ENCODE results near the gene P2RX3.
A peak's percentile ranks its signal among the peaks of the same experiment; 100 is the strongest.
"Not testable (repeated sequence)": the region's sequence is repeated elsewhere in the genome, so short reads cannot be mapped to it uniquely, and the experiment has no call there.

Gene P2RX3

DNA sequence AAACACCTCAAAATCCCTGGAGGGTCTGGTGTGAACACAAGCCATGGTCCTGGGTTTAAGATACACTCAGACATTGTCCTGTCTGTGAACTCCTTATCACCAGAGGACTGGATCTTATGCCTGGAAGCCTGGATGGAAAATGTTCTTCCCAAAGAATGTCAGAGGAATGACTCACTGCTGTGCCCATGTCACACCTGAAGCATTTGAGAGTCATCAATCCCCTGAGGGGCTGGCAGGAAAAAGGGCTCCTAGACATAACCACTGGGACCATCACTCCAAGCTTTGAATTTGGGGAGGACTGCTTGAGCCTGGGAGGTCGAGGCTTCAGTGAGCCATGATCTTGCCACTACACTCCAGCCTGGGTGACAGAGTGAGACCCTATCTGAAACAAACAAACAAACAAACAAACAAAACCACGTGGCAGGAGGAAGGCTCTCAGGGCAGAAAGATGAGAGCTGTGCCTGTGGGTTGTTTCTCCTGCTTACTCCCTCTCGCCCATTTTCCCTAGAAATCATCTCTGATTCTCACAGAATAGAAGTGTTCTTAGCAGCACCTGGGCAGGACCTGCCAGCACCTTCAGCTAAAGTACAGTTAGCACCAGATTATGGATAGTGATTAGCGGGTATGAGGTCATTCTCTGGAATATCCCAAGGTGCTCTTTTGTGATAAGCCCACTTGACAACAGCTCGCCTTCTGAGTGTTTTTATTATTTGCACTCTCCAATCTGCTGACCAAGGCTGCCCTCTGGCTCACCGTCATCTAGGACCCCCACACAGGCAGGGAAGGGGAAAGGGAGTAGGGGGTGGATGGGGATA, 64.2 kb downstream of the P2RX3 start:
- H3K4me3 ChIP-seq (ENCODE audit: low read depth in 1 of 5, low read length in 5 of 5): no peak overlapping the region
- no peaks in the 10 kb centered on the region for H3K9me3 ChIP-seq (ENCODE audit: control insufficient read depth in 5 of 5, low read length in 5 of 5)
- H3K27me3 ChIP-seq (ENCODE audit: control insufficient read depth in 5 of 5, insufficient read depth in 4 of 5, low read length in 5 of 5): peaks cover 0 to 4% (median 0%) of the 10 kb centered on the region in 5 donors
- no peak overlapping the region for H3K27ac ChIP-seq (ENCODE audit: low read depth, low read length)
- H3K9ac ChIP-seq (ENCODE audit: low read length in 5 of 5): no peak overlapping the region
- peaks cover under 1 to 10% (median 6%) of the 10 kb centered on the region in 5 donors for H3K36me3 ChIP-seq (ENCODE audit: control insufficient read depth in 5 of 5, insufficient read depth in 5 of 5, low read length in 5 of 5)
- H3K4me1 ChIP-seq (ENCODE audit: control insufficient read depth in 5 of 5, insufficient read depth in 5 of 5, low read length in 5 of 5): peaks cover 8 to 22% (median 14%) of the 10 kb centered on the region in 5 donors

DNA sequence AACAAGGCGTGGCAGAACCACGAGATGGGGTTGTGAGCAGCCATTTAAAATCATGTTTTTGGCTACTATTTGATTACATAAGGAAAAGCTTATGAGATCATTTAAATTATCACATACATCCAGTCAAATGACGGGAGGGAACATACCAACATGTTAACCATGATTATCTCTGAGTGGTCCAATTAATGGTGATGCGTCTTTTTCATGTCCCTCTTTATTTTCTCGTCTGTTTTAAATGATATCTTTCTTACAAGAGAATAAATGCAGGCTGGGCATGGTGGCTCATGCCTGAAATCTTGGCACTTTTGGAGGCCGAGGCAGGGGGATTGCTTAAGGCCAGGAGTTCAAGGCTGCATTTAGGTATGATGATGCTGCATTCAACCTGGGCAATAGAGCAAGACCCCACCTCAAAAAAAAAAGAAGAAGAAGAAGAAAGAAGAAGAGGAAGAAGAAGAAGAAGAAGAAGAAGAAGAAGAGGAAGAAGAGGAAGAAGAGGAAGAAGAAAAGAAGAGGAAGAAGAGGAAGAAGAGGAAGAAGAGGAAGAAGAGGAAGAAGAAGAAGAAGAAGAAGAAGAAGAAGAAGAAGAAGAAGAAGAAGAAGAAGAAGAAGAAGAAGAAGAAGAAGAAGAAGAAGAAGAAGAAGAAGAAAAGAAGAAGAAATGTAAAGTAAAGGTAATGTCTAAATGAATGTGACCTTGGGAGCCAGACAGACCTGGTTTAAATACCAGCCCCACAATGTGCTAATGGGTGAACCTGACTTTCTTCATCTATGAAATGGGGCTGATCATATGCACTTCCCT, 65.0 kb downstream of the P2RX3 start:
- H3K4me1 ChIP-seq (ENCODE audit: control insufficient read depth in 5 of 5, insufficient read depth in 5 of 5, low read length in 5 of 5): peaks cover 10 to 29% (median 17%) of the 10 kb centered on the region in 5 donors
- H3K27ac ChIP-seq (ENCODE audit: low read depth, low read length); H3K4me3 ChIP-seq (ENCODE audit: low read depth in 1 of 5, low read length in 5 of 5); H3K9me3 ChIP-seq (ENCODE audit: control insufficient read depth in 5 of 5, low read length in 5 of 5); H3K27me3 ChIP-seq (ENCODE audit: control insufficient read depth in 5 of 5, insufficient read depth in 4 of 5, low read length in 5 of 5); H3K9ac ChIP-seq (ENCODE audit: low read length in 5 of 5): not testable (repeated sequence)
- peaks cover 7 to 18% (median 14%) of the 10 kb centered on the region in 5 donors for H3K36me3 ChIP-seq (ENCODE audit: control insufficient read depth in 5 of 5, insufficient read depth in 5 of 5, low read length in 5 of 5)

DNA sequence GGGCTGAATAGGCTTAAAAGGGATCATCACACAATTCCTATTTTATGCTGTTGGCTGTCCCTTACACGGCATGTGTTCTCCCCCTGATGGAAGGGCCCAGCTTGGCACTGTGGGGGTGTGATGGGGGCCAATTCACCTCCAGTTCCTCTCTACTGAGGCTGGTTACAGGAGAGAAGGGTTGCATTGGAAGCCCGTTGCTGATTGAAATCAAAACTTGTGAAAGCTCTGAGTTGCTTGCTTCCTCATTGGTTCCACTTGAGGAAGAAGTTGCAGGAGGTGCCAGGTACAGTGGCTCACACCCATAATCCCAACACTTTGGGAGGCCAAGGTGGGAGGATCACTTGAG, 65.6 kb downstream of the P2RX3 start:
- Histone ChIP-seq H3K9me3 (ENCODE audit: control insufficient read depth in 5 of 5, low read length in 5 of 5) (no peaks in the 10 kb centered on the region), H3K27ac (ENCODE audit: low read depth, low read length) (no peak overlapping the region), H3K4me3 (ENCODE audit: low read depth in 1 of 5, low read length in 5 of 5) (no peak overlapping the region), H3K4me1 (ENCODE audit: control insufficient read depth in 5 of 5, insufficient read depth in 5 of 5, low read length in 5 of 5) (peaks cover 10 to 29% (median 17%) of the 10 kb centered on the region in 5 donors), H3K9ac (ENCODE audit: low read length in 5 of 5) (no peak overlapping the region), H3K27me3 (ENCODE audit: control insufficient read depth in 5 of 5, insufficient read depth in 4 of 5, low read length in 5 of 5) (peaks cover 0 to 4% (median 0%) of the 10 kb centered on the region in 5 donors), H3K36me3 (ENCODE audit: control insufficient read depth in 5 of 5, insufficient read depth in 5 of 5, low read length in 5 of 5) (peaks cover 7 to 24% (median 19%) of the 10 kb centered on the region in 5 donors)

DNA sequence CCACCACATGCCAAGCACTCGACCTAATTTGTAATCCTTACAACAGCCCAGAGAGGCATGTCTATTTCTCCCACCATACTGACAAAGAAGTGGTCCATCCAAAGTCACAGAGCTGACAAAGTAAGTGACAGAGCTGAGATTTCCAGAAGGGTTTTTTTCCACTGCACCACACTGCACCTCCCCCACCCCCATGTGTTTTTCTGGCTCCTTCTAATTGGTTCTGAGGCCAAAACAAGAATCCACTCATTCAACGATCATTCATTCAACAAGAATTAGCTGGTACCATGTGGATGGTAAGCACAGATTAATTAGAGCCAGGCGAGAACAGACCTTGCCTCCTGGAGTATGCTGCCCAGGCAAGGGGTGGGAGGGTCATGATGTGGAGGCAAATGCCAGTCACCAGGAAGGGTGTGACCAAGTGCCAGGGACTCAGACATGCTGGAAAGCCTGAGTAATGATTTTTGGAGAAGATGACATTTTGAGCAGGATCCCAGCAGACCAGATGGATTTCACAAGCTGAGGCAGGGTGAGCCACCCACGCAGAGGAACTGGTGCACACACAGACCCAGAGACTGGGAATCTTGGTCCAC, 67.2 kb downstream of the P2RX3 start:
- no peaks in the 10 kb centered on the region for H3K9me3 ChIP-seq (ENCODE audit: control insufficient read depth in 5 of 5, low read length in 5 of 5)
- peaks cover 7 to 40% (median 35%) of the 10 kb centered on the region in 5 donors for H3K36me3 ChIP-seq (ENCODE audit: control insufficient read depth in 5 of 5, insufficient read depth in 5 of 5, low read length in 5 of 5)
- peaks cover 10 to 31% (median 17%) of the 10 kb centered on the region in 5 donors for H3K4me1 ChIP-seq (ENCODE audit: control insufficient read depth in 5 of 5, insufficient read depth in 5 of 5, low read length in 5 of 5)
- H3K27me3 ChIP-seq (ENCODE audit: control insufficient read depth in 5 of 5, insufficient read depth in 4 of 5, low read length in 5 of 5): peaks cover 0 to 4% (median 0%) of the 10 kb centered on the region in 5 donors
- no peak overlapping the region for H3K4me3 ChIP-seq (ENCODE audit: low read depth in 1 of 5, low read length in 5 of 5)
- H3K27ac ChIP-seq (ENCODE audit: low read depth, low read length): peak overlapping the region; percentile 82
- H3K9ac ChIP-seq (ENCODE audit: low read length in 5 of 5): no peak overlapping the region

DNA sequence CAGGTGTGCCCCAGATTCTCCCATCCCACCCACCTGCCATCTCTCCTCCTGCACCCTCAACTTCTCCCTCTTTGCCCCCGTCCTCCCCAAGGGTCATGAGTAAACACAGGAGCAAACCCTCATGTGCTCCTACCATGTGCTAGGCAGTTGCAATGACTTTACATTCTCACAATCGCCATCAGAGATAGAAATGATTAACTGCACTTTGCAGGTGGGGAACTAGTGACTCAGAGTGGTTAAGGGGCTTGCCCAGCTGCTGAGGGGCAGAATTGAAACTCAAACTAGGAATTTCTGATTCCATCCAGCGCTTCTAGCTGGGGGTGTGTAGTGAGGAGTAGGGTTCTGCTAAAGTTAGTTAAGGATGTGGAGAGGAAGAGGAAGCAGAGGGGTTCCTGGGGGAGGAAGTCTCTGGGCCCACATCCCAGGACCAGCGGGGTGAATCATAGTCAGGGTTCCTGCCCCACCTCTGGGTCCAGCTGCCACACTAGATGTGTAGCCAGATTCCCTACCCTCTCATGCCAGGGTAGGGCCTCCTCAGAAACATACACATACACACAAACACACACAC, 68.3 kb downstream of the P2RX3 start:
- peaks cover 0 to 3% (median 0%) of the 10 kb centered on the region in 5 donors for H3K27me3 ChIP-seq (ENCODE audit: control insufficient read depth in 5 of 5, insufficient read depth in 4 of 5, low read length in 5 of 5)
- peaks cover 10 to 31% (median 17%) of the 10 kb centered on the region in 5 donors for H3K4me1 ChIP-seq (ENCODE audit: control insufficient read depth in 5 of 5, insufficient read depth in 5 of 5, low read length in 5 of 5)
- no peak overlapping the region for H3K4me3 ChIP-seq (ENCODE audit: low read depth in 1 of 5, low read length in 5 of 5)
- peaks cover 7 to 45% (median 37%) of the 10 kb centered on the region in 5 donors for H3K36me3 ChIP-seq (ENCODE audit: control insufficient read depth in 5 of 5, insufficient read depth in 5 of 5, low read length in 5 of 5)
- H3K9me3 ChIP-seq (ENCODE audit: control insufficient read depth in 5 of 5, low read length in 5 of 5): no peaks in the 10 kb centered on the region
- no peak overlapping the region for H3K9ac ChIP-seq (ENCODE audit: low read length in 5 of 5)
- peak overlapping the region; percentile 82 for H3K27ac ChIP-seq (ENCODE audit: low read depth, low read length)

DNA sequence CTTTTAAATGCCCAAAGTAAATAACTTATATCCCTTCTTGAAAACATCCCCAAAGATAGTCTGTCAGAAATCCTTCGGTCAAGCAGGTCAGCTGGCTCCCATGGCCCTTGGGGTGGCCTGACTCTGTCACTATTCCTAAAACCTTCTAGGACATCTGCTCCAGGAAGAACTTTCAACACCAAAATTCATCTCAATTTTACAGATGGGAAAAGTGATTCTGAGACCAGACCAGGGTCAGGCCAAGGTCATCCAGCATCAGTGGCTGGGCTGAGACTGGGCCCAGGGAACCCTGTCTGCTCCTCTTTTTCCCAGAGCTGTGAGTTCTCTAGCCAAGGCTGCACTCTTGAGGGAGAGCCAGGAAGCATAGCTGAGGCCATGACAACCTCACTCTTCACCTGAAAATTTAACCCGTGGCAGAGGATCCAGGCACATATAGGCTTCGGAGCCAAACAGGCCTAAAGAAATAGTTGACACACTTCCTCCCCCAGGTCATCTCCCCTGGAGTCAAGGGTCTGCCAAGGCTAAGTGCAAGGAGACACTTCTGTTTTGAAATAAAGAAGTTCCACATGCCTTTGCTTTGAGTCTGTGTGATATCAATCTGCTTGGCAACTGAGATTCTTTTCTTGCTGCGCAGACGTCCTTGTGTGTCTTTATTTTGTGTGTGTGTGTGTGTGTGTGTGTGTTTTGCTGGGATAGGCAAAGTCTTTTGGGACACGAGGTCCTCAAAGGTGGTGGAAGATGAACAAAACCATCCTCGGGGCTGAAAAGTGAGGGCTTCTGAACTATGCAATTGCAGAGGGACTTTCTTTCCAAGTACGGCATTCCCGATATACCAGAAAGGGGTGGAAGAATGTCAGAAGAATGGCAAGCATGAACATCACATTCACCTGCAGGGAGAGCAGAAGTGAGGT, 69.1 kb downstream of the P2RX3 start:
- Histone ChIP-seq H3K9me3 (ENCODE audit: control insufficient read depth in 5 of 5, low read length in 5 of 5) (no peaks in the 10 kb centered on the region), H3K36me3 (ENCODE audit: control insufficient read depth in 5 of 5, insufficient read depth in 5 of 5, low read length in 5 of 5) (peaks cover 7 to 48% (median 37%) of the 10 kb centered on the region in 5 donors)

DNA sequence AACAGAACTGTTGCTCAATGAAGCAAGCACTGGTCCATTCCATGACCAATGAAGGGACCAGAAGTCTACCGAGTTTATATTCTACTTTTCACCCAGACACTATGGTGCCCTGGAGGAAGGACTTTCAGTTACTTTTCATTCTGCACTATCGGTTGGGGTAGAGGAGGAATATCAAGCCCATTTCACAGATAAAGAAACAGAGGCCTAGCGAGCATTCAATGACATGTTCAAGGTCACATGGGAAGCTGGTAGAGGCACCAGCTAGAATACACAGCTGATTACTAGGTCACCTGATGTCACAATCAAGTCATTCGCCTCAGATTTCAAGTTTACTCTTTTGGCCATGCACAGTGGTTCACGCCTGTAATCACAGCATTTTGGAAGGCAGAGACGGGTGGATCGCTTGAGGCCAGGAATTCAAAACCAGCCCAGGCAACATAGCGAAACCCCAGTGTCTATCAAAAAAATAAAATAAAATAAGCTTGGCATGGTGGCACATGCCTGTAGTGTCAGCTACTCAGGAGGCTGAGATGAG, 69.9 kb downstream of the P2RX3 start:
- H3K27me3 ChIP-seq (ENCODE audit: control insufficient read depth in 5 of 5, insufficient read depth in 4 of 5, low read length in 5 of 5): no peaks in the 10 kb centered on the region
- H3K27ac ChIP-seq (ENCODE audit: low read depth, low read length): peak overlapping the region; percentile 82
- no peak overlapping the region for H3K9ac ChIP-seq (ENCODE audit: low read length in 5 of 5)
- H3K4me1 ChIP-seq (ENCODE audit: control insufficient read depth in 5 of 5, insufficient read depth in 5 of 5, low read length in 5 of 5): peaks cover 10 to 31% (median 17%) of the 10 kb centered on the region in 5 donors
- peaks cover 10 to 48% (median 37%) of the 10 kb centered on the region in 5 donors for H3K36me3 ChIP-seq (ENCODE audit: control insufficient read depth in 5 of 5, insufficient read depth in 5 of 5, low read length in 5 of 5)
- H3K9me3 ChIP-seq (ENCODE audit: control insufficient read depth in 5 of 5, low read length in 5 of 5): no peaks in the 10 kb centered on the region
- no peak overlapping the region for H3K4me3 ChIP-seq (ENCODE audit: low read depth in 1 of 5, low read length in 5 of 5)

More for the DNA sequence above, 69.1 kb downstream of the P2RX3 start:
- H3K4me3 ChIP-seq (ENCODE audit: low read depth in 1 of 5, low read length in 5 of 5): no peak overlapping the region
- peaks cover 10 to 31% (median 17%) of the 10 kb centered on the region in 5 donors for H3K4me1 ChIP-seq (ENCODE audit: control insufficient read depth in 5 of 5, insufficient read depth in 5 of 5, low read length in 5 of 5)
- H3K9ac ChIP-seq (ENCODE audit: low read length in 5 of 5): peak overlapping the region in 1 of 5 donors; percentile 1
- H3K27me3 ChIP-seq (ENCODE audit: control insufficient read depth in 5 of 5, insufficient read depth in 4 of 5, low read length in 5 of 5): no peaks in the 10 kb centered on the region
- peak overlapping the region; percentile 82 for H3K27ac ChIP-seq (ENCODE audit: low read depth, low read length)

DNA sequence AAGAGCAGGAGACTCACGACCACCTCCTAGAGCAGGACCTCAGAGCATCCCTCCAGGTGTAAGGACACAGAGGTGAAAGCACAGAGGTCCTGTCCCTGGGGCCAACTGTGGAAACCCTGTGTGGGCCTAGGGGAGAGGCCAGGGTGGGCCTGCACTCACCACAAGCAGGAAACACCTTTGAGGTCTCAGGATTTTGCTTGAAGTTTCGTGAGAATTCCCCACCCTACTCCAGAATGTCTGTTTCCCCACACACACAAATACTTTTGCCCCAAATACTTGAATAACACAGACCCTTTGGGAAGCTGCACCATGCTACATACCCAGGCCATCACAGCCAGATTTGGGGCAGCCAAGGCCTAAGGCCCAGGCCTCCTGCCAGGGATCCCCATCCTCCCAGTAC, 70.6 kb downstream of the P2RX3 start:
- Histone ChIP-seq H3K9me3 (ENCODE audit: control insufficient read depth in 5 of 5, low read length in 5 of 5) (no peaks in the 10 kb centered on the region), H3K4me3 (ENCODE audit: low read depth in 1 of 5, low read length in 5 of 5) (no peak overlapping the region), H3K9ac (ENCODE audit: low read length in 5 of 5) (no peak overlapping the region), H3K36me3 (ENCODE audit: control insufficient read depth in 5 of 5, insufficient read depth in 5 of 5, low read length in 5 of 5) (peaks cover 14 to 53% (median 42%) of the 10 kb centered on the region in 5 donors), H3K4me1 (ENCODE audit: control insufficient read depth in 5 of 5, insufficient read depth in 5 of 5, low read length in 5 of 5) (peaks cover 10 to 38% (median 17%) of the 10 kb centered on the region in 5 donors), H3K27me3 (ENCODE audit: control insufficient read depth in 5 of 5, insufficient read depth in 4 of 5, low read length in 5 of 5) (no peaks in the 10 kb centered on the region), H3K27ac (ENCODE audit: low read depth, low read length) (no peak overlapping the region)

Data from subcutaneous abdominal adipose tissue (tissue), 5 donors.